Measurements from ENCODE around the gene OCA2.

OCA2 gene

DNA sequence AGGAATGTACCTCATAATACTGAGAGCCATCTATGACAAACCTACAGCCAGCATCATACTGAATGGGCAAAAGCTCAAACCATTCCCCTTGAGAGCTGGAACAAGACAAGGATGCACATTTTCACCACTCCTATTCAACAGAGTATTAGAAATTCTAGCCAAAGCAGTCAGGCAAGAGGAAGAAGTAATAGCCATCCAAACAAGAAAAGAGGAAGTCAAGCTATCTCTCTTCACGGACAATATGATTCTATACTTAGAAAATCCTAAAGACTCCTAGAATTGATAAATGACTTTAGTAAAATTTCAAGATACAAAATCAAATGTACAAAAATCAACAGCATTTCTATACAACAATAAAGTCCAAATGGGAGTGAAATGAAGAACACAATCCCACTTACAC lies 30.2 kb downstream of the OCA2 start:
- DNase-seq = no peak

DNA sequence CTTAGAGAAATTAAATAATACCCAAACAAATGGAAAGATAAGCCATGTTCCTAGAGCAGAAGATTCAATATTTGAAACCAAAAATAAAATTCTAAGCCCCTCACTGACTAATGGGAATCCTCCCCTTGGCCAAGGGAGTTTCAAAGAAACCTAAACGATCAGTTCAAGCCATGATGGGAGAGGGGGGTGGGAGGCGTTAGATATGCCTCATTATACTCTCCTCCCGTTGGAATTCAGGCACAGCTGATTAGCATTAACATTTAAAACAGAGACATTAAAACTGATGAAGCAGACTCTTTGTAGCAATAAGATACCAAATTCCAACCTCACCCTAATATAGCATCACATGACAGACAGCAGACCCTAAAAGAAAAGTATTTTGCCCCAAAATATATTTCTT lies 32.9 kb downstream of the OCA2 start:
- DNase-seq = no peak

DNA sequence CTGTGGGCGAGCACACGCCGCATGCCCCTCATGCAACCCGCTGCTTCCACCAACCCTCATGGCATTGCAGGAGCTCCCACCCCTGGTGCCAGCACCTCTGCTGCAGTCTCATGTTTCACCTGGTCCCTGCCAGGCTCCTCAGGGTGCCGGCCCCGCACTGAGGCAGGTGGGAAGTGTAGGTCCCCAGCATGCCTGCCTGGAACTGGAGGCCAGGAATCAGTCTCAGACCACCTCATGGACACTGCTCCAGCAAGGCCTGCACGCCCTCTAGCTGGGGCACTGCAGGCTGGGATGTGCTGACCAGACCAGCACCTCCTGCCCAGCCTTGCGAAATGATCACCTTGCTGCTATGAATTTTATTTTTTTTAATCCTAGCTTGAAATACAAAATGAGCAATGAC lies 39.1 kb downstream of the OCA2 start:
- DNase-seq = no peak

DNA sequence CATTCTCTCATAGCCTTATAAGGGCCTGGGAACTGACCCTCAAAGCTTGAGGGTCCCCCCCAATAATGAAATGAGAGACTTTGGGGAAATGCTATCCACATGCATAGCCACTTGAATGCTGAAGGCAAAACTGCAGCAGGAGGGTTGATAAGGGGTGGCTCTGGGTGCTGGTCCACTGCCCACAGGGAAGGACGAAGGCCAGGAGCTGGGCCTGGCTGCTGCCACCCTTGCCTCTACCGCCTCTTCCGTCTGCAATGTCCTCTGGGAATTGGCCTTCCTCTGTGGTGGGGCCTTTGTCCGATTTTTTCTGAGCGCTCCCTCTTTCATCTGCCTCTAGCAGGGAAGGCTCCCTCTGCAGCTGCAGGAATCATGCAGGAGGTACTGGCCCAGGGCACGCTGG lies 41.0 kb downstream of the OCA2 start:
- DNase-seq = no peak

DNA sequence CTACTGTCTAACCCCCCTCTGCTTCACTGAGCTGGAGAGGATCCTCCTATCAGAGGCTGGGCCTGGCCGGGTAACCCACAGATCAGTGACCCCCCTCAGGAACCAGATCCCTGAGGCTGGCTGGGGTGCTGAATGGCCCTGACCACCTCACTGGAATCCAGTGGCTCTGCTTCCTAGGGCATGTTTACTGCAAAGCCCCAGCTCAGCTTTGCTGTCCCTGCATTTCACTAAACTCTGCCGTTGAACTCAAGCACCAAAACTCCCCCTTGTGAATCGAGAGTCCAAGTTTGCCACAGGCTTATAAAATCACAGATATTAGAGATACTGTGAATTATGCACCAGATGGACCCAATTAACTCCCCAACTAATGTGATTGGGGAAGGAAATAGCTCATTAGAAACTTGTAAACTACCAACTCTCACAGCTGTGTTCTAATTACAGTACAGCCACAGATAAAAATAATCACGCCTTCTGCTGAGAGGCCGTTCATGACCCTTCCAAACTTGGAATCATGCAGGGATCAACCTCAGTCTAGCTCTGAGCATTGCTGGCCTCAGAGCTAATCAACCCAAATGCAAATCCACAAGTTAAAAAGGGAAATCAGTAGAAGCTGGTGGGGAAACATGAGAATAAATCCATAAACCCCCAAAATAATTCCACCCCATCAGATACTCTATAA lies 47.0 kb downstream of the OCA2 start:
- no peak for DNase-seq

DNA sequence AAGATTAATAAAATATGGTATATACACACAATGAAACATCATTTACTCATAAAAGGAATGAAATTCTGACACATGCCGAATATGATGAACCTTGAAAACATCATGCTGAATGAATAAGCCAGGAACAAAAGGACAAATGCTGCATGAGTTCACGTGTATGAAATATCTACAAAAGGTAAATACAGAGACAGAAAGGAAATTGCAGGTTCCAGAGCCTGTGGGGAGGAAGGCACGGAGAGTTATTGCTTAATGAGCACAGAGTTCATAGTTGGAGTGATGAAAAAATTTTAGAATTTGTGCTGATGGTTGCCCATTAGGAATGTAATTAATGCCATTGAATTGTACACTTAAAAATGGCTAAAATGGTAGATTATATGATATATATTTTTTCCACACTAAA lies 49.5 kb downstream of the OCA2 start:
- no peak for DNase-seq

DNA sequence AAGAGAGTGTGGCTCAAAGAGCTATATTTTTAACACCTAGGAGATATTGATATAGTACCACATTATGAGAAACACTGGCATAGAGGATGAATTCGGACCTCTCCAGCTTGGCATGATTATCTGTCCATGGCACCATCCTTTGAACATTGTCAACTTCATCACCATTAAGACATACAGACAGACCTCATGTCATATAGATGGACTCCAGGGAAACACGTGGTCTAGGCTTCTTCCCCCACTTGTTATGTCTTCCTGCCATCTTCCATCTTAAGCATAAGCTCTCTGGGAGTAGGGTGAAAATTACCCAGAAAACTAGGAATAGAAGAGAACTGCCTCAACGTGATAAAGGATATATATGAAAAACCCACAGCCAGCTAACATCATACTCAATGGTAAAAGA lies 51.8 kb downstream of the OCA2 start:
- no peak for DNase-seq

DNA sequence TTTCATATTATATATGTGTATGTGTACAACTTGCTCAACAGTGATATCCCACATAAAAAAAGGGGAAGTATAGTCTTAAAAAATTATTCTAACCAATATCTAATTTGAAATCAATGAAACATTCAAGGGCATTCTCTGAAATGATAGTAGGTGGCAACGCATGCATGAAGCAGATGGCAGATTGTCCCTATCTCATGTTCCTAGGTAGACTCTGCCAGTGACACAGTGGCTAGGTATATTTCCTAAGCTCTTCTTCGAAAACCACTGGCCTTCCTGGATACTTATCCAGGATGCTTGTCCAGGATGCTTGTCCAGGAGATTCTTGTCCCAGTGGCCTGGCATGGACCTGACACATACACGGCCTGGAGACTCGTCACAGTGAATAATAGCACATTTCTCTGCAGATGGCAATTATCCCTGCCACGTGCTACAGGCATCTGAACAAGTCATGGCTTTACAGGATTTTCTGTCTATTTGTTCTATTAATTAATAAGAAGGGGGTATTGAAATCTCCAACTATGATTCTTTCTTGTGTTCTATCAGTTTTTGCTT lies 54.9 kb downstream of the OCA2 start:
- no peak for DNase-seq

DNA sequence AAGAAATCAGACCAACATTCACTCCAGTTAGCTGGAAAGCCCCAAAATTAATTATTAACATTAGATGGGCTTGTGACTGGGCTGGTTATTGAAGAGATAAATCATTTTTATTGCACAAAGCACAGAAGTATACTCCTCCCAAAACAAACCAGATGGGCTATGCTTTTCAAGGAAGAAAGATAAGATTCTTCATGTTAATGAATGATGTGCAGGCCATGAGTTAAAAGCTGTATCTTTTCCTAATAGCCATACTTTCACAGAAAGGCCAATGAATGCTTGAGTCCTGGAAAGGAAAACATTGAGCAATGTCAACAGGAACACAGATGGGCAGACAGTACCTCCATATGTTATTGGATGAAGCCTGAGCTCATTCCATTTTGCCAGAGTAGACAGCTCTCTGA lies 55.4 kb downstream of the OCA2 start:
- DNase-seq = no peak

DNA sequence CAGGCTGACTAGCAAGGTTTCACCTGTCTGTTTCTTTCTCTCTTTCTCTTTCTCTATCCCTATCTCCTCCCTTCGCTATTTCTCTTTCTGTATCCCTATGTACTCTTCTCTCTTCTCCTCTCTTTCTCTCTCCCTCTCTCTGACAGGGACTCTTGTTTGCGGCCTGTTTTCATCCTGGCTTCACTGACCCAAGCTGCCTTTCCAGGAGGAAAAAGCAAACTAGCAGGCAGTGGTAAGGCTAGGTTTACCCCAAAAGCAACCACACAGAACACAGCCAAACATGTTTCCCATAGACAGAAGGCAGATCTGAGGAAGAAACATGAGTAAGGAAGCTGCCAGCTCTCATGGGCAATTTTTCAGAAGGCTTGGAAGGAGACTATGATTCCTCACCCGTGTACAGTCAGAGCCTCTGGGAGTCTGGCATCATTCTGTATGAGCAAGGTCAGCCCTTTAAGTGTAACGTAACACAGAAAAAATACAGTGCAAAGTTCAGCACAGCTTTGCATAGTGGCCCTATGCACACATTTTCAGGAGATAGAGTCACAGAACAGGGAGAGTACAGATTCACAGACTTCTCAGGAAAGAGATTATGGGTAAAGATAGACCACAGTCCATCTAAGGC lies 61.0 kb downstream of the OCA2 start:
- no peak for DNase-seq

DNA sequence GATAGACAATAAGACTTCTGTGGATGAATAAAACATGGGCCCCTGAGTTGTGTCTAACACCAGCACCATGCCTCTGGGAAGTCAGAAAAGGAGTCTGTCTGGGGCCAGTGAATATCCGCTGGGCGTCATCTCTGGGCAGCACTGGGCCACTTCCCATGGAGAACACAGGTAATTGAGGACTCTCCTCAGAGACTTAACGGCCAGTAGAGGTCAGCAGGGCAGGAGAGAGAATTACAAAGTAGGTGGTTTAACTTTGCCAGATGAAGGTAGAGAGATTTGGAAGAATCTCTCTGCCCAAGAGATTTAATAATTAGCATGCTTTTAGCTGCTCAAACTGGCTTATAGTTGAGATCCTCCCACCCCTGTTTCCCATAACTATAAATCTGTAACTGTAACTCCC lies 65.7 kb downstream of the OCA2 start:
- DNase-seq = no peak

DNA sequence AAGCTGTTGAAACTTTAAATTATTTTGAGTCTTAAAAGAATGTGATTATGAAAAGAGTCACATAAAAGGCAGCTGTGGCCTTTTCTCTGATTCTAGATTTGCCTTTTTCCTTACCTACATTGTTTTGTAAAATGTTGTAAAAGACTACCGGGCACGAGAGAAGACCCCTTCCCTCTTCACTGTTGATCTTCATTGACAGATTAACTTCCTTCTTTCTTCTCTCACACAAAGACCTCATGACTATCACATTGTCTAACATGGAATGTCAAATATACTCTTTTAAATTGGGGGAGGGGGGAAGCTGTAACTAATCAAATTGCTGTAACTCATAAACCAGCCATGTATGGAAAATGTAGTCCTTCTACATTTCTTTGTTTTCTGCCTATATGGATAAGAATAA lies 68.3 kb downstream of the OCA2 start:
- DNase-seq = no peak

DNA sequence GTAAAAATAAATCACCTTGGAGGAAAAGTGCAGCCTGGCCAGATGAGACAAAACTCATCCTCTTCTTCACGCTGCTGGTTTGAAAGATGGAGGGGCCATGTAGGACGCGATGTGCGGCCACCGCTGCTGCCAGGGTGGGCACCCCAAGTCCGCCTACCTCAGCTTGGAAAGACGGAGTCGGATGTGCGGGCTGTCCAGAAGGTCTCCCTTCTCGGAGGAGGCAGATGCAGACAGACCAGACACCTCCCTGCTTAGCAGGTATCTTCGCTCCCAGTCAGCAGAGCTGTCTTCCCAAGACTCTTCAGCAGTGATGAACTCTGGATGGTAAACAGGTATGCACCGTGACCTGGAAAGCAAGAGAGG lies 71.4 kb downstream of the OCA2 start:
- DNase-seq = no peak

DNA sequence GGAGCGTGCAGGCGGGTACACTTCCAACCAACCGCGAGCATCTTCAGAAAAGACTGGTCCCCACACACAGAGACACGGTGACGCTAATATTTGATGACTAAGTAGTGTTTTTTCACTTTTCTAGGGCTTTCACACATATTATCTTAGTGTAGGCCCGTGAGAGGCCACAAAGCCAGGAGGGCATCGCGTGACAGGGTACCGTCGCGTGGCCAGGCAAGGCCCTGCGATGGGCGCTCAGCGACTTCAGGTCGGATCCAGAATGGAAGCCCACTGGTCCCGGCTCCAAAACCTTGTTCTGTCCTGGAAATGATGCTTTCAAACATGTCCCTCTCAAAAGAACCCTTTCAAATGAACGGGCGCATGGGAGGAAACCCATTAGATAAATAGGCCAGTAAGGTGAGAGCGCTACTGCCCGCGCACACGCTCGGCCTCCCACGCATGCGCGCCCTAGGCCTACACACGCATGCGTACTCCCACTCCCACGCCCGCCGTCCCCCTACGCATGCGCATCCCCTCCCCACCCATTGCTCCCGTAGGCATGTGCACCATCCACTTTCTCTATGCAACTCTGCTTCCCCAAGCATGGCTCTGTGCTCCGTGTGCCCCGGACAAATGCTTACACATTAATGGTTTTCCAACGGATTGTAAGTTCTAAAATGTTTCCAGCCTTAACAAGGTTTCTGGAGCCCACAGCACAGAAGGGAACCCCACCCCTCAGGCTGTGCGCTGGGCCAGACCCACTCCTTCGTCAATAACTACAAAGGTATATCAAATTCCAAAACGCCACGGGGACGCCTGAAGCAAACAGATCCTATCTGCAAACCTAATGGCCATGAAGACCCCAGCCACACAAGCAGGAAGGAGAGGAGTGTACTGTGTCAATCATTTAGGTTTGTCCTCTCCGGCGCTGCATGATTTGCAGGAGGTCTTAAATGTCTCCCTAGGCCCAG lies 72.1 kb downstream of the OCA2 start:
- DNase-seq = no peak

DNA sequence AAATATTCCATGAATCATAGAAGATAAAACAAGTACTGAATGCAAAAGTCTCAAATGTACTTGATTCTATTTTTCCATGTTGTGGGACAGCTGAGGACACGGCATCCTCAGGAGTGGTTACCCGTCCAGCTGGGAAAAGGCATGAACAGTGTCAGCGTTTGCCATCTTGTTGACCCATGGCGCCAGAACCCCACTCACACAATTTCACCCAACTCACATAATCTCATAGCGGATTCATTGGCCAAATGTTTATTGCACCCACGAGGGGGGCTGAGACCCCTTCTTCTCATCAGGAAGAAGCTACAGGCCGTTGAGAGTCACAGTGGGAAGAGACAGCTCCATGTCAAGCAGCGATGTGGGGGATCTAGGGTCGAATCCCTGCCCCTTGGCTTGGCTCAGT lies 72.9 kb downstream of the OCA2 start:
- no peak for DNase-seq

DNA sequence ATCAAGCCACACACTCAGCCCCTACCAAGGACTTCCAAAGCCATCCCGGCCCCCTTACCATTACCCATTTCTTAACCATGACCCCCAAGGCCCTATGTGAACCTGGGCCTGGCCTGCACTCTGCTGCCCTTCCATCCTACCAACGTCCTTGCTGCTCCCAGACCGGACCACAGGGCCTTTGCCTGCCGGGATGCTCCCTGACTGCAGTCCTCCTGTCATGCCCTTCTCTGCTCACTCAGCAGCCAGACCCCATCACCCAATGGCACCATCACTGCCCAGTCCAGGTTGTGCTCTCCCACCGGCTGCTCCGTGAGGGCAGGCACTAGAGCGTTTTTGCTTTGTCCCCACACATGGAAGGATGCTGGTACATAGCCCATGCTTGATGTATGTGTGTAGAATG lies 73.7 kb downstream of the OCA2 start:
- no peak for DNase-seq

DNA sequence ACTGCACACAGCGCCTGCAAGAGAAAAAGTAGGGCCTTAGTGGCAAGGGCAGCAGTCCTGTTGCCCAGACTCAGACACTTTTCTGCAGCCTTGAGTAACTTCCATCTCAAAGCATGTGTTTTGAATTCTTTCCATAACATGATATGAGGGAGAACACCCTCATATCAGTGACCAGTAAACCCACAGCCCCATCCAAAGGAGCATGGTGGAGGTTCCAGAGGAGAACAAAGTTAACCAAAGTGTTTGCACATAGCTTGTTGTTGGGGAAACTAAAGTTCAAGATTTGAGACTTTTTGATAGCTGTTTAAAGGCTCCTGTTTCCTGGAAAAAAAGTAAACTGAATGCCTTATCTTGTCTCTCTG lies 74.2 kb downstream of the OCA2 start:
- no peak for DNase-seq

DNA sequence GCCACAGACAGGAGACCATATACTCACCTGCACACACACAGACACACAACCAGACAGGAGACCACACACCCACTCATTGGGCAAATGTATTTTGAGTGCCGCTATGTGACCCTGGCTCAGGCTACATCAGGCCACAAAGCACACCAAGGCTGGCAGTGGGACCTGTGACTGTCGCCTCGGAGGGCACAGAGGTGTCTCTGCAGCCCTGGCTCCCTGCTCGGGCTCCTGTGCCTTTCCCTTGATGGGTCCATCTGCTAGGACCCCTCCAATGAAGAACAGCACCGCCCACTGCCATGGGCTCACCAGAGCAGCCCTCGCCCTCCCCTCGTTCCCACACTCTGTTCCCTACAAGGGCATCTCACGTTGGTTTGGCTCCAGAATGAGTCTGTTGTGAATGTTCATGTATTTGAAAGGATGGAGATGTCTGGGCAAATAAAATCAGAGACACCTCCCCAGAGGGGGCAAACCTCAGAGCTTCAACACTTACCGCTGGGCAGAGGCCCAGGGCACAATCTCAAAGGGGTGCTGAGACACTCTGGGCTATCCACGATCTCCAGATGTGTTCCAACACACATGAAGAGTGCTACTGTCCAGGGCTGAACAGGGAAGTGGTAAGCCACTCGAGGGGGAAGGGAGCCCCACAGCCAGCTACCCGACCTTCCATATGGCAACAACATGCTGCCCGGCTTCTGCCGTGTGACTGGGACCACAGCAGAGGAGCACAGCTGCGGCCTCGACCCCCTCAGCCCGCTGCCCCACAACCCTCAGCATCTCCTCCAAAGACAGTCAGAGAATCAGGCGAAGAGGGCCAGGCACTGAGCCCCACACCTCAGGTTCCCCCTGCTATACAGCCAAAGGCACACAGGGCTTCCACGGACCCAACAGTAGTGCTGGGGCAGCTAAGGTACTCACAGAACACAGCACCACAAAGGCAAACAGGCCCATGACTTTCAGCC lies 74.9 kb downstream of the OCA2 start:
- DNase-seq = no peak

DNA sequence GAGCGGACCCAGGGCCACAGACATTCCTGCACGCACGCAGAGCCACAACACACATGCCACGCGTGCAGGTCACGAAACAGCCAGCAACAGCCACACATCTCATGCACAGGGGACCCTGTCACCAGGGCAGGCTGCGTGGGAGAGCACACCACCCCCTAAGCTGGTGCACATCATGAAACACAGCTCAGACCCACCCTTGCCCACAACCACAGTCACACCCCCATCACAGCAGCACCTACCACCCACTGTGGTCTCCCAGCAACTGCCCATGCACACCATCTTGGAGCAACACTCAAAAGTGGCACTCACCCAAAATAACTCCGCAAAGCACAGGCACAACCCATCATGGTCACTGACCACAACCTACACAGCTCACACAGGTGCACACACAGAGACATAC lies 75.7 kb downstream of the OCA2 start:
- DNase-seq = no peak

DNA sequence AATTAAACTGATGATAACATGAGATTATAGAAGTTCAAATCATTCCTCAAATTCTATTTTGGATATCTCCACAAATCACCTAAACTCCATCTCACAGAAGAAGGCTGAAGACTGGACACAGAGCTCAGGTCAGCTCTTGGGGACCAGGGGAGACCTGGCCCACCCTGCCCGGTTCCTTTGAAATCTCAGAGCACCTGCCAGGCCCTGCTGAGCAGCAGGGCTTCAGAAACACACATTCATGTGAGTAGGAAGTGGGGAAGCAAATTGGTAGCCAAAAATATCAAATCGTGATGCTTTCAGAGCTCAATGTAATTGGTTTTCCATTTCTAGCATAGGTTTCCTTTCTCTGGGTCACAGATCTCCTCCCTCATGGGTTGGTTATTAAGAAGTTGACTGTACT lies 76.2 kb downstream of the OCA2 start:
- no peak for DNase-seq

DNA sequence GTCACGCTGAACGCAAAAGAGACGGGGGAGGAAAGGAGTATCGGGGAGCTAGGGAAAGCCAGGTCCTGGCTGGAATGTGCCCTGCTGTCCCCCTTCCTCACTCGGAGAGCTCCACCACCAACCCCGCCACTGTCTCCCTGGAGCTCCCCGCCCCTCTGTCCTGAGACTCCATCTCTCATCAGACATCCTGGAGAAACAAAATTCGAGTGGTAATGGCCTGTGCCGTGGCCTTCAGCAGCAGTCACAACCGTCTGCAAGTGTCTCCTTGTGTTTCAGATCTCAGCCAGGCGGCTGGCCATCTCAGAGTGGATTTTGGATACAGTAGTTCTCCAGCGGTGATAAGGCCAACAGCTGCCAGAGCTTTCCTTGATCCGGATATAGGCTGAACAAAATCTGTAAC lies 76.9 kb downstream of the OCA2 start:
- DNase-seq = no peak

DNA sequence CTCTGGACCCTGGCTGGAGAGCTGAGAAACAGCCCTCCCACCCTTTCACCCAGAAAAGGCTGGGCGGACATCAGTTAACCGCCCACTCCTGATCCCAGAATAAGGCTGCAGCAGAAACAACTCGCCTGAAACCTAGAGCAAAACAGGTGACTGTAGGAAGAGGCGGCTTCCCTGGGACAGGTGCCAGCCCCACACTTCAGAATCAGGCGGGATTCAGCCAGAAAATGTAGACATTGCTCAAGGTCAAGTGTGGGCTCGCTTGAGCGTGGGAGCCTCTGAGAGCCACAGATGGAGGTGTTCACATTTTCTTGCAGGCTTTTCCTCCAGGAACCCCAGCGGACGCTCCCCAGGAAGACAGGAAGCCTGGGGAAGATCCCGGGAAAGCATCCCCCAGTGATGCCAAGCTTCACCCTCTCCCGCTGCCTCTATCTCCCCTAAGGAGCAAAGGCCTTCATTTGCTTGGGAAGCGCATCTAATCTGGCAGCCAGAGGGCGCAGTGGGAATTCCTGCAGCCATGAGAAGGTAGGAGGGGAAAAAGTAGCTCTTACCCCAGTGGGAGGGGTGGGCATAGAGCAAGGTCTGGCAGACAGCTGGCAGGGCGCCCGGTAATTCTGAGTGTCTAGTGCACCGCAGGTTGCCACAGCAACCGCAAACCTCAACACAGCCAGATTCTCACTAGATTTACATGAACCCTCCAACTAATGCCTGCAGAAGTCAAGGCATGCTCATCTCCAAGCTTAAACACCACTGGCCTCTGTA lies 77.7 kb downstream of the OCA2 start:
- no peak for DNase-seq
